ENCODE data around the gene ENDOV.

DNA sequence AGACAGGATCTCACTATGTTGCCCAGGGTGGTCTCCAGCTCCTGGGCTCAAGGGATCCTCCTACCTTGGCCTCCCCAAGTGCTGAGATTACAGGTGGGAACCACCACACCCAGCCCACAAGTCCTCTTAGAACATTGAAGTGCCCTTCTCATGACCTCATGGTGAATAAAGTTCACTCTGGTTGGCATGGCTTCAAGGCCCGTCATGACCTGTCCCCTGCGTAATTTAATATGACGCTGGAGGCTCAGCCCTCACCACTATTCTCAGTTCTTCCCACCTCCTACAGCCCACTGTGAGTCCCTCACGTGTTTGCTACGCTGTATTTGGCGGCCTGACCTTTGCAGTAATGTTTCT, 1.9 kb downstream of the ENDOV start:
- TF ChIP-seq, protein P1, sequence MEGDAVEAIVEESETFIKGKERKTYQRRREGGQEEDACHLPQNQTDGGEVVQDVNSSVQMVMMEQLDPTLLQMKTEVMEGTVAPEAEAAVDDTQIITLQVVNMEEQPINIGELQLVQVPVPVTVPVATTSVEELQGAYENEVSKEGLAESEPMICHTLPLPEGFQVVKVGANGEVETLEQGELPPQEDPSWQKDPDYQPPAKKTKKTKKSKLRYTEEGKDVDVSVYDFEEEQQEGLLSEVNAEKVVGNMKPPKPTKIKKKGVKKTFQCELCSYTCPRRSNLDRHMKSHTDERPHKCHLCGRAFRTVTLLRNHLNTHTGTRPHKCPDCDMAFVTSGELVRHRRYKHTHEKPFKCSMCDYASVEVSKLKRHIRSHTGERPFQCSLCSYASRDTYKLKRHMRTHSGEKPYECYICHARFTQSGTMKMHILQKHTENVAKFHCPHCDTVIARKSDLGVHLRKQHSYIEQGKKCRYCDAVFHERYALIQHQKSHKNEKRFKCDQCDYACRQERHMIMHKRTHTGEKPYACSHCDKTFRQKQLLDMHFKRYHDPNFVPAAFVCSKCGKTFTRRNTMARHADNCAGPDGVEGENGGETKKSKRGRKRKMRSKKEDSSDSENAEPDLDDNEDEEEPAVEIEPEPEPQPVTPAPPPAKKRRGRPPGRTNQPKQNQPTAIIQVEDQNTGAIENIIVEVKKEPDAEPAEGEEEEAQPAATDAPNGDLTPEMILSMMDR (IDR thresholded peaks at IDR 0.05), result no peak
- TF ChIP-seq EZH2 (IDR thresholded peaks at IDR 0.05) (no peak), EZH2phosphoT487 (IDR thresholded peaks at IDR 0.05) (no peak)
